ENCODE data around the gene CHMP5. TPM values are rescaled to one million over a fixed set of nuclear protein-coding genes. Genes with fewer than 3 reads are reported as not detected.

CHMP5 gene
- 100 to 1,000 TPM; 117 to 140 (median 134) TPM for polyA plus RNA-seq (ENCODE audit: insufficient read length in 4 of 4)

- DNase-seq (ENCODE audit: low read depth in 4 of 4, low spot score in 3 of 4): peak; percentile 97 to 99 (median 98)
These were observed at the start of gene CHMP5, which contains the start of gene BAG1 for GRCh38 chr9:33264473-33265177. TSS of gene CHMP5 (plus strand) at chr9:33265049. CDS start at chr9:33265079, 30 bp downstream. TSS of gene BAG1 (minus strand) at chr9:33264708.

GRCh38 chr9:33220681-33221567 lies 43.9 kb upstream of the CHMP5 start:
- DNase-seq (ENCODE audit: low read depth in 4 of 4, low spot score in 3 of 4): no peak

- no peak for DNase-seq (ENCODE audit: low read depth in 4 of 4, low spot score in 3 of 4)
These were observed 43.3 kb upstream of the CHMP5 start for GRCh38 chr9:33221568-33221884.

- no peak for DNase-seq (ENCODE audit: low read depth in 4 of 4, low spot score in 3 of 4)
These were observed 42.8 kb upstream of the CHMP5 start for GRCh38 chr9:33222031-33222430.

GRCh38 chr9:33223696-33224095 lies 41.2 kb upstream of the CHMP5 start:
- no peak for DNase-seq (ENCODE audit: low read depth in 4 of 4, low spot score in 3 of 4)

GRCh38 chr9:33225319-33226147 lies 39.3 kb upstream of the CHMP5 start:
- DNase-seq (ENCODE audit: low read depth in 4 of 4, low spot score in 3 of 4): peak; percentile 57 to 72 (median 68)

- no peak for DNase-seq (ENCODE audit: low read depth in 4 of 4, low spot score in 3 of 4)
These were observed 37.8 kb upstream of the CHMP5 start for GRCh38 chr9:33227008-33227398.

- no peak for DNase-seq (ENCODE audit: low read depth in 4 of 4, low spot score in 3 of 4)
These were observed 37.1 kb upstream of the CHMP5 start for GRCh38 chr9:33227741-33228140.

- no peak for DNase-seq (ENCODE audit: low read depth in 4 of 4, low spot score in 3 of 4)
These were observed 36.2 kb upstream of the CHMP5 start for GRCh38 chr9:33228606-33229005.

GRCh38 chr9:33229359-33230114 lies 35.3 kb upstream of the CHMP5 start:
- DNase-seq (ENCODE audit: low read depth in 4 of 4, low spot score in 3 of 4): no peak

- no peak for DNase-seq (ENCODE audit: low read depth in 4 of 4, low spot score in 3 of 4)
These were observed 33.9 kb upstream of the CHMP5 start for GRCh38 chr9:33230756-33231622.

- no peak for DNase-seq (ENCODE audit: low read depth in 4 of 4, low spot score in 3 of 4)
These were observed 33.3 kb upstream of the CHMP5 start for GRCh38 chr9:33231623-33231942.

GRCh38 chr9:33232815-33233214 lies 32.0 kb upstream of the CHMP5 start:
- no peak for DNase-seq (ENCODE audit: low read depth in 4 of 4, low spot score in 3 of 4)

GRCh38 chr9:33233626-33234342 lies 31.1 kb upstream of the CHMP5 start:
- DNase-seq (ENCODE audit: low read depth in 4 of 4, low spot score in 3 of 4): no peak

GRCh38 chr9:33234511-33235467 lies 30.1 kb upstream of the CHMP5 start:
- no peak for DNase-seq (ENCODE audit: low read depth in 4 of 4, low spot score in 3 of 4)

- no peak for DNase-seq (ENCODE audit: low read depth in 4 of 4, low spot score in 3 of 4)
These were observed 28.3 kb upstream of the CHMP5 start for GRCh38 chr9:33236571-33236970.

GRCh38 chr9:33239921-33240320 lies 24.9 kb upstream of the CHMP5 start, which contains the start of gene SPINK4:
TSS of gene SPINK4 (plus strand) at chr9:33240167. CDS start at chr9:33240209, 42 bp downstream.
- DNase-seq (ENCODE audit: low read depth in 4 of 4, low spot score in 3 of 4): no peak

- DNase-seq (ENCODE audit: low read depth in 4 of 4, low spot score in 3 of 4): no peak
These were observed 23.6 kb upstream of the CHMP5 start for GRCh38 chr9:33241298-33241697.
